ENCODE results near the gene CCDC69. TPM values are rescaled to one million over a fixed set of nuclear protein-coding genes. Genes with fewer than 3 reads are reported as not detected.
A peak's percentile ranks its signal among the peaks of the same experiment; 100 is the strongest.

The CCDC69 gene
- total and polyA plus RNA-seq, 10 of the 15 experiments (the other 5 are each of a cell fraction or from before 2014, with no cell fraction given) = 13.5 to 106 (median 70.1) TPM

- TF ChIP-seq REST (IDR thresholded peaks at IDR 0.05; ENCODE audit: low read depth, low read length) = no peak
- no peak for TF ChIP-seq FOS (IDR thresholded peaks at IDR 0.05; ENCODE audit: borderline replicate concordance, extremely low read depth, insufficient read length)
- no peak for TF ChIP-seq TBL1XR1 (IDR thresholded peaks at IDR 0.05; ENCODE audit: low read depth, low read length)
- TF ChIP-seq KDM1A (IDR thresholded peaks at IDR 0.05; ENCODE audit: borderline replicate concordance) = no peak
- no peak for TF ChIP-seq SP1 (IDR thresholded peaks at IDR 0.05; ENCODE audit: low read depth, low read length)
- TF ChIP-seq, protein P1, sequence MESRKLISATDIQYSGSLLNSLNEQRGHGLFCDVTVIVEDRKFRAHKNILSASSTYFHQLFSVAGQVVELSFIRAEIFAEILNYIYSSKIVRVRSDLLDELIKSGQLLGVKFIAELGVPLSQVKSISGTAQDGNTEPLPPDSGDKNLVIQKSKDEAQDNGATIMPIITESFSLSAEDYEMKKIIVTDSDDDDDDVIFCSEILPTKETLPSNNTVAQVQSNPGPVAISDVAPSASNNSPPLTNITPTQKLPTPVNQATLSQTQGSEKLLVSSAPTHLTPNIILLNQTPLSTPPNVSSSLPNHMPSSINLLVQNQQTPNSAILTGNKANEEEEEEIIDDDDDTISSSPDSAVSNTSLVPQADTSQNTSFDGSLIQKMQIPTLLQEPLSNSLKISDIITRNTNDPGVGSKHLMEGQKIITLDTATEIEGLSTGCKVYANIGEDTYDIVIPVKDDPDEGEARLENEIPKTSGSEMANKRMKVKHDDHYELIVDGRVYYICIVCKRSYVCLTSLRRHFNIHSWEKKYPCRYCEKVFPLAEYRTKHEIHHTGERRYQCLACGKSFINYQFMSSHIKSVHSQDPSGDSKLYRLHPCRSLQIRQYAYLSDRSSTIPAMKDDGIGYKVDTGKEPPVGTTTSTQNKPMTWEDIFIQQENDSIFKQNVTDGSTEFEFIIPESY (IDR thresholded peaks at IDR 0.05) = no peak
- no peak for TF ChIP-seq BACH1 (IDR thresholded peaks at IDR 0.05; ENCODE audit: borderline replicate concordance)
- TF ChIP-seq BRCA1 (IDR thresholded peaks at IDR 0.05; ENCODE audit: low read depth, low read length) = no peak
- TF ChIP-seq, protein P2, sequence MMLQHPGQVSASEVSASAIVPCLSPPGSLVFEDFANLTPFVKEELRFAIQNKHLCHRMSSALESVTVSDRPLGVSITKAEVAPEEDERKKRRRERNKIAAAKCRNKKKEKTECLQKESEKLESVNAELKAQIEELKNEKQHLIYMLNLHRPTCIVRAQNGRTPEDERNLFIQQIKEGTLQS (IDR thresholded peaks at IDR 0.05; ENCODE audit: borderline replicate concordance, extremely low read depth, low read depth, low read length) = no peak
- TF ChIP-seq CBX5 (IDR thresholded peaks at IDR 0.05; ENCODE audit: low read depth) = no peak
- no peak for TF ChIP-seq FOXK2 (IDR thresholded peaks at IDR 0.05)
- TF ChIP-seq, protein P3, sequence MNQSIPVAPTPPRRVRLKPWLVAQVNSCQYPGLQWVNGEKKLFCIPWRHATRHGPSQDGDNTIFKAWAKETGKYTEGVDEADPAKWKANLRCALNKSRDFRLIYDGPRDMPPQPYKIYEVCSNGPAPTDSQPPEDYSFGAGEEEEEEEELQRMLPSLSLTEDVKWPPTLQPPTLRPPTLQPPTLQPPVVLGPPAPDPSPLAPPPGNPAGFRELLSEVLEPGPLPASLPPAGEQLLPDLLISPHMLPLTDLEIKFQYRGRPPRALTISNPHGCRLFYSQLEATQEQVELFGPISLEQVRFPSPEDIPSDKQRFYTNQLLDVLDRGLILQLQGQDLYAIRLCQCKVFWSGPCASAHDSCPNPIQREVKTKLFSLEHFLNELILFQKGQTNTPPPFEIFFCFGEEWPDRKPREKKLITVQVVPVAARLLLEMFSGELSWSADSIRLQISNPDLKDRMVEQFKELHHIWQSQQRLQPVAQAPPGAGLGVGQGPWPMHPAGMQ (IDR thresholded peaks at IDR 0.05; ENCODE audit: borderline replicate concordance) = no peak
- no peak for TF ChIP-seq DPF2 (IDR thresholded peaks at IDR 0.05)
- TF ChIP-seq SMC3 (IDR thresholded peaks at IDR 0.05; ENCODE audit: borderline replicate concordance, low read length) = no peak
- TF ChIP-seq ZNF592 (IDR thresholded peaks at IDR 0.05) = no peak
- no peak for TF ChIP-seq CREM (IDR thresholded peaks at IDR 0.05; ENCODE audit: low read depth)
- TF ChIP-seq NFIC (IDR thresholded peaks at IDR 0.05; ENCODE audit: low read depth, low read length) = no peak
- 0 out of 2 replicates have a peak, but pooled peaks have one; percentile 41 for TF ChIP-seq CBFB (IDR thresholded peaks at IDR 0.05; ENCODE audit: low read depth)
- TF ChIP-seq JUNB (IDR thresholded peaks at IDR 0.05) = peak; percentile 27; the same call in 1 of the 2 replicates
- TF ChIP-seq CEBPB (IDR thresholded peaks at IDR 0.05; ENCODE audit: borderline replicate concordance in 1 of 2, low read depth in 2 of 2, low read length in 2 of 2) = no peak
- TF ChIP-seq ZZZ3 (IDR thresholded peaks at IDR 0.05; ENCODE audit: control insufficient read depth, insufficient read length, low read depth) = no peak
These were observed 65.6 kb downstream of the CCDC69 start (continued) for GRCh38 chr5:151158287-151158661.

All from GM12878 (cell line).